DOHH2 (cell line): Measurements from ENCODE around the gene LMTK2.

Source experiments
- H3F3A ChIP-seq: fragments of 200-600 bp; sonication (generic), shearing (Covaris generic); 2 replicates; pipeline ENCODE4 v1.6.0; 2016; ENCODE audit warnings: antibody characterized with exemption, mild to moderate bottlenecking; ENCODE audit not compliant: control insufficient read depth, insufficient read depth
- H3K27ac ChIP-seq: fragments of 200-600 bp; sonication (generic); 2 replicates; pipeline ENCODE4 v1.5.1; 2014; ENCODE audit warnings: low read depth, mild to moderate bottlenecking, low read length, moderate library complexity
- H3K27me3 ChIP-seq: fragments of 200-600 bp; sonication (generic); 2 replicates; pipeline ENCODE4 v1.6.1; 2014; ENCODE audit warnings: mild to moderate bottlenecking, low read length, mixed read lengths; ENCODE audit not compliant: control insufficient read depth
- H3K36me3 ChIP-seq: fragments of 200-600 bp; sonication (generic); 2 replicates; pipeline ENCODE4 v1.6.1; 2014; ENCODE audit warnings: mild to moderate bottlenecking, low read length, moderate library complexity, mixed read lengths; ENCODE audit not compliant: control insufficient read depth
- H3K4me1 ChIP-seq: fragments of 200-600 bp; sonication (generic); 2 replicates; pipeline ENCODE4 v1.6.1; 2014; ENCODE audit warnings: mild to moderate bottlenecking, low read length, mixed read lengths; ENCODE audit not compliant: control insufficient read depth
- H3K4me2 ChIP-seq: fragments of 200-600 bp; sonication (generic); 2 replicates; pipeline ENCODE4 v1.6.0; 2014; ENCODE audit warnings: mild to moderate bottlenecking, low read length, moderate library complexity
- H3K4me3 ChIP-seq: fragments of 200-600 bp; sonication (generic); 2 replicates; pipeline ENCODE4 v1.5.1; 2014; ENCODE audit warnings: mild to moderate bottlenecking, low read length, mixed read lengths
- H3K79me2 ChIP-seq: fragments of 200-600 bp; sonication (generic); 2 replicates; pipeline ENCODE4 v1.6.1; 2014; ENCODE audit warnings: mild to moderate bottlenecking, low read length, mixed read lengths; ENCODE audit not compliant: control insufficient read depth
- H3K9me2 ChIP-seq: fragments of 200-600 bp; sonication (generic); replicated peaks from 2 replicates; pipeline ENCODE4 v1.6.1; 2014; ENCODE audit warnings: mild to moderate bottlenecking, low read length, mixed read lengths; ENCODE audit not compliant: control insufficient read depth
- H3K9me3 ChIP-seq: fragments of 200-600 bp; sonication (generic); 2 replicates; pipeline ENCODE4 v1.6.1; 2014; ENCODE audit warnings: antibody characterized with exemption, low read length, mixed read lengths; ENCODE audit not compliant: control insufficient read depth, insufficient read depth
- H4K20me1 ChIP-seq: fragments of 200-600 bp; sonication (generic); 2 replicates; pipeline ENCODE4 v1.6.0; 2014; ENCODE audit warnings: low read depth, mild to moderate bottlenecking, antibody characterized with exemption, low read length, moderate library complexity; ENCODE audit not compliant: control insufficient read depth, insufficient read depth
- EZH2phosphoT487 ChIP-seq: fragments of 200-600 bp; sonication (generic); IDR thresholded peaks from 2 replicates; pipeline ENCODE4 v1.6.1; 2017; ENCODE audit warnings: borderline replicate concordance, mild to moderate bottlenecking, antibody characterized with exemption, low read length, moderate library complexity, mixed read lengths
- TF ChIP-seq, protein P1 (sequence below): fragments of 200-600 bp; sonication (generic); IDR thresholded peaks from one replicate; pipeline ENCODE4 v1.5.1; 2014; ENCODE audit warnings: antibody characterized with exemption, mild to moderate bottlenecking, low read depth, low read length; ENCODE audit not compliant: poor library complexity, severe bottlenecking

LMTK2 gene

DNA sequence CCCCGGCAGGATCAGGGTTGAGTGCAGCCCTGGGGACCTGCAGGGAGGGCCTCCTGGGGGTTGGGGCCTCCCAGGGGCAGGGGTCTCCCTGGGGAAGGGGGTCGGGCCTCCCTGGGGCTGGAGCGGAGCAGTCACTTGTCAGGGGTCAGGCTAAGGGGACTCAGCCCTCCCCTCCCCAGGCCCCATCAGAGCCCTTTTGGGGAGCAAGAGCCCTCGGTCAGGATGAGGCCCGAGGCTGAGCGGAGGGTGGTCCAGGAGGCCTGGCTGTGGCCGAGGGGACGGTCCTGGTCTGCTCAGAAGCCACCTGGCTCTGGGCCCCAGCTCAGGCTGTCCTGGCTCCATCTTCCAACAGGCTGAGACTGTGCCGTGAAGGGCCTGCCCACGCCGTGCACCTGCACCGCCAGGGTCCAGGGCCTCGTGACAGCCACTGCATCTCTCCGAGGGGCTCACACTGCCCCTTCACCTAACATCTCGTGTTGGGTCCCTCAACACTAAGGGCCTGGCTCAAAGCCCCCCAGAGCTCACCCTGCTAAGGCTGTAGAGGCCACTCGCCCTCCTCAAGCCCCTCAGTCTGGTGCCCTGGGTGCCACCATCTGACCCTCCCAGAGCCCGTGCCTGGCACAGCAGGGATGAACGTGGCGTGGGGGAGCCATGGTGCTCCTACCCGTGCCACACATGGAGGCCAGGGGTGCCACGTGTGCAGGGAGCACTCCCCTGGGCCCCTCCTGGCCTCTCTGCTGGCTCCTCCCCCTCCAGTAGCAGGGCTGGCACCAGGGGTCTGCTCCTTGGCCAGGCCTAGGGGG lies 117.4 kb downstream of the LMTK2 start:
- Histone ChIP-seq H3K9me3 (no peaks in the 10 kb centered on the region), H3K9me2 (no peaks in the 10 kb centered on the region), H3K27me3 (peaks cover 5% of the 10 kb centered on the region), H3K4me2 (no peak overlapping the region), H3K27ac (no peak overlapping the region), H3F3A (peaks cover 4% of the 10 kb centered on the region), H3K4me1 (peaks cover 17% of the 10 kb centered on the region), H4K20me1 (peaks cover 13% of the 10 kb centered on the region), H3K79me2 (no peaks in the 10 kb centered on the region), H3K4me3 (no peak overlapping the region), H3K36me3 (no peaks in the 10 kb centered on the region)
- TF ChIP-seq, protein P1, sequence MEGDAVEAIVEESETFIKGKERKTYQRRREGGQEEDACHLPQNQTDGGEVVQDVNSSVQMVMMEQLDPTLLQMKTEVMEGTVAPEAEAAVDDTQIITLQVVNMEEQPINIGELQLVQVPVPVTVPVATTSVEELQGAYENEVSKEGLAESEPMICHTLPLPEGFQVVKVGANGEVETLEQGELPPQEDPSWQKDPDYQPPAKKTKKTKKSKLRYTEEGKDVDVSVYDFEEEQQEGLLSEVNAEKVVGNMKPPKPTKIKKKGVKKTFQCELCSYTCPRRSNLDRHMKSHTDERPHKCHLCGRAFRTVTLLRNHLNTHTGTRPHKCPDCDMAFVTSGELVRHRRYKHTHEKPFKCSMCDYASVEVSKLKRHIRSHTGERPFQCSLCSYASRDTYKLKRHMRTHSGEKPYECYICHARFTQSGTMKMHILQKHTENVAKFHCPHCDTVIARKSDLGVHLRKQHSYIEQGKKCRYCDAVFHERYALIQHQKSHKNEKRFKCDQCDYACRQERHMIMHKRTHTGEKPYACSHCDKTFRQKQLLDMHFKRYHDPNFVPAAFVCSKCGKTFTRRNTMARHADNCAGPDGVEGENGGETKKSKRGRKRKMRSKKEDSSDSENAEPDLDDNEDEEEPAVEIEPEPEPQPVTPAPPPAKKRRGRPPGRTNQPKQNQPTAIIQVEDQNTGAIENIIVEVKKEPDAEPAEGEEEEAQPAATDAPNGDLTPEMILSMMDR, result no peak
- TF ChIP-seq EZH2phosphoT487, result no peak

DNA sequence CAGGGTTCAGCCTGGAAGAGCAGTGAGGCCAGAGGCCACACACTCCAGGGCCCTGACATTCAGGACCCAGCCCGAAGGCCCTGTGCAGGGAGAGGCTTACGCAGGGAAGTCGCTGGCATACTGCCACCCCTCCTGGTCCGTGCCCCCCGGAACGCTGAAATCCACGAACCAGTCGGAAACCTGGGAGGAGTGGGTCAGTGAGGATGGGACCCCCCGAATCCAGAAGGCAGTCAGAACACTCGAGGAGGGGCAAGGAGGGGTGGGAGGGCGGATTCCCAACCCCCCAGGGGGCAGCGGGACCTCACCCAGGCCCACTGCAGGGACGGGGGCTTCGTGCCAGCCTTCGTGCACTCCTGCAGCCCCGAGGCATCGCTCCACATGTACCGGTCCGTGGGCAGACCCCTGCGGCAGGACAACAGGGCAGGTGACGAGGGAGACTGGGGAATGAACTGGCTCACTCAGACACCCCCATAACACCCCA lies 118.1 kb downstream of the LMTK2 start:
- Histone ChIP-seq H3K79me2 (no peaks in the 10 kb centered on the region), H3K36me3 (no peaks in the 10 kb centered on the region), H3K9me3 (no peaks in the 10 kb centered on the region), H3K4me2 (no peak overlapping the region), H3K4me1 (peaks cover 10% of the 10 kb centered on the region), H3F3A (no peaks in the 10 kb centered on the region), H3K27me3 (no peaks in the 10 kb centered on the region; the same call in 1 of the 2 replicates), H4K20me1 (peaks cover 15% of the 10 kb centered on the region), H3K9me2 (no peaks in the 10 kb centered on the region), H3K4me3 (no peak overlapping the region), H3K27ac (no peak overlapping the region)
- no peak for TF ChIP-seq EZH2phosphoT487
- TF ChIP-seq, protein P1, result no peak

DNA sequence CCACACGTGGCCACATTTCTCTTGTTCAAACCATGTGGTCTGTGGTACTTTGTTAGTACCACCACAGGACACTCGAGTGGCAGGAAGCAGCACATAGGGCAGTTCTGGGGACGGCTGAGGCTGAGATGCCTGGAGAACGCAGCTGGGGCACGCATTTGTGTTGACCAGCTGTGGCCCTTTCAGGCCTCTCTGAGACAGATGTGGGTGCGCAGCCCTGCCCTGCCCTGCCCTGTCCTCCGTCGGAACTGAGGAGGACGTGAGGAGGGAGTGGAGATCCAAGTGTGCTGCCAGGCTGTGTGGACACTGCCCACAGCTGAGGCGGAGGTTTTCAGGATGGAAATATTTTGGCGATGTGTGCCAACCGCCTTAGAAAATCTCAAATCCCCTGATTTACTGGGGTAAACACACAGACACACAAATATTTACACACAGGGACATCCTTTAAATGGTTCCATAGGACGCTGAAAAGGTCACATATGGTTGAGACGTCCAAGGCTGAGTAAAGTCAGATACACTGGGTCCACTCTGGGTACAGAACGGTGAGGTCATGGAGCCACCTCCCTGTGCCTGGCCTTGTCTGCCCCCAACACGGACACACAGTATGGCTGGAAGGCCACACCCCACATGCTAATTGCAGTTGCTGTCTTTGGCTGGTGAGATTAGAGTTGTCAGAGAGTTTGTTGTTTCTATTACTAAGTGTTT lies 119.4 kb downstream of the LMTK2 start:
- Histone ChIP-seq H3K27ac (no peak overlapping the region), H3F3A (no peaks in the 10 kb centered on the region), H3K9me3 (no peaks in the 10 kb centered on the region), H3K4me1 (no peaks in the 10 kb centered on the region), H3K9me2 (no peaks in the 10 kb centered on the region), H3K4me3 (no peak overlapping the region), H3K36me3 (no peaks in the 10 kb centered on the region), H4K20me1 (peaks cover 15% of the 10 kb centered on the region), H3K27me3 (no peaks in the 10 kb centered on the region), H3K79me2 (no peaks in the 10 kb centered on the region), H3K4me2 (no peak overlapping the region)
- TF ChIP-seq, protein P1, result no peak
- no peak for TF ChIP-seq EZH2phosphoT487
